HG03354 (cell line): ENCODE measurements around the gene THRB.
"Not testable (repeated sequence)": the region's sequence is repeated elsewhere in the genome, so short reads cannot be mapped to it uniquely, and the experiment has no call there.

ENCODE experiments used
- ATAC-seq: cut with Tn5 transposase; IDR thresholded peaks from one replicate; pipeline ENCODE4 v1.9.1; 2021; ENCODE audit warnings: mild to moderate bottlenecking; ENCODE audit not compliant: unreplicated experiment, poor library complexity, severe bottlenecking

The THRB gene

DNA sequence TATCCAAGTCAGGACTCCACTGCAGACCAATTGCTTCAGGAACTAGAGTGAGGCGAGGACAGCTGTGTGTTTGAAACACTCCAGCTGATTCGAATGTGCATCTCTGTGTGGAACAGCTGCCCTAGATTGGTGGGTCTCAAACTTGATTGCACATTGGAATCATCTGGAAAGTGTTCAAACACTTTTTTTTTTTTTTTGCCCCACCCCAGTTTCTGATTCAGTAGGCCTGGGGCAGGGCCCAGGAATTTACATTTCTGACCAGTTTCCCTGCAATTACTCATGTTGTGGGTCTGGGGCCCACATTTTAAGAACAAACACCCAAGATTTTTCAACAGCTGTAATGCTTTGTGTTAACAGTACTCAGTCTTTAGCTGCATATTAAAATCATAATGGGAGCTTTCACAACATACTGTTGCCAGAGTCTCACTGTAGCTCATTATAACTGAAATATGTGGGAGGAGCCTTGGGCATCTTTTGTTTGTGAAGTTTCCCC lies 392.9 kb downstream of the THRB start:
- no peak for ATAC-seq

DNA sequence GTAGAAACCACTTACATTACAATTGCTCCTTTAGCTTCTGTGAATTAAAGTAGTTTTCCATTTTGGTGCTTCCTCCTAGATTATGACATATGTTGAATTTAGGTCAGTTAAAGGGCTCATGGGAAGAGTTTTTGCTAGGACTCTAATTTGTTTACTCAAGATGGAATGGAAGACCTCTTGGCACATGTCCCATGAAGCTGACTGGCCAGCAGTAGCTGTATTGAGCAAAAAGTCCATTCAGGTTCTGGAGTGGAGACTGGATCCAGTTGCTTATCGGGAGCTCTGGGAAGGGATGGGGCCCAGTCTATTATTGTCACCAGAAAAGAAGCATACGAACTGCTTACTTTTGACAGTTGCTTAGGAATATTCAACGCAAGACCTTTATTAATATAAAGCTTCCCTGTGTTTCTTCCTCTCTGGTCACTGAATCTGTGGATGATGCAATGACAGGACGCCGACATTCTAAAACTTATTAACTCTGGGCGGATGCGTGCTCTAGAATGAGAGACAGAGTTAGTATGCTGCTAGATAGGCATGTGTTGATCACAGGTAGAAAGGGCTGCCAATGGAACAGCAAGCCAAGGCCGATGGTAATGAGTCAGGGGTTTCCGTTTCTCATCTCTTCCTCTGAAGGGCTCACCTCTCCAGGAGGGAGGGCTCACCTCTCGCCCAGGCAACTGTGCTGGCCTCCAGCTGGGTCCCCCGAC lies 393.8 kb downstream of the THRB start:
- ATAC-seq: no peak

- no peak for ATAC-seq
Observed at GRCh38 chr3:24096695-24097290, 397.9 kb downstream of the THRB start.

- ATAC-seq: no peak
Observed at GRCh38 chr3:24096271-24096670, 398.4 kb downstream of the THRB start.

DNA sequence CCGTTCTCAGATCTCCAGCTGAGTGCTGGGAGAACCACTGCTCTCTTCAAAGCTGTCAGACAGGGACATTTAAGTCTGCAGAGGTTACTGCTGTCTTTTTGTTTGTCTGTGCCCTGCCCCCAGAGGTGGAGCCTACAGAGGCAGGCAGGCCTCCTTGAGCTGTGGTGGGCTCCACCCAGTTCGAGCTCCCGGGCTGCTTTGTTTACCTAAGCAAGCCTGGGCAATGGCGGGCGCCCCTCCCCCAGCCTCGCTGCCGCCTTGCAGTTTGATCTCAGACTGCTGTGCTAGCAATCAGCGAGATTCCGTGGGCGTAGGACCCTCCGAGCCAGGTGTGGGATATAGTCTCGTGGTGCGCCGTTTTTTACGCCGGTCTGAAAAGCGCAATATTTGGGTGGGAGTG lies 399.8 kb downstream of the THRB start:
- ATAC-seq: not testable (repeated sequence)

GRCh38 chr3:24088782-24089181 lies 405.9 kb downstream of the THRB start:
- peak; percentile 86 for ATAC-seq

DNA sequence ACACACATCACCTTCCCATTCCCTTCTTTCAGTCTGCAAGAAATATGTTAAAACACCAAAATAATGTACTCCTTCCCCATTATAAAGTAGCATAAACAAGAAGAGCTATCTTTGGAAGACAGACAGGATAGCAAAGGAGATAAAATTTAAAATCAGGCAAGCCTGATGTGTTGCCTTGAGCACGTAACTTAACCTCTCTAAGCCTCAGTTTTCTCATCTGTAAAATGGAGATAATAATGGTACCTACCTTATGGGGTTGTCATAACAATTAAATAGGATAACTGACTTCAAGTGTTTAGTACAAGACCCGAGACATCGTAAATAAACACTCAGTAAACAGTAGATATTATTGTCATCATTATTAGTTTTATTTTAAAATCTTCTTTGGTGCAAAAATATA lies 407.2 kb downstream of the THRB start:
- no peak for ATAC-seq

- ATAC-seq: no peak
Observed at GRCh38 chr3:24086617-24087404, 407.8 kb downstream of the THRB start.

DNA sequence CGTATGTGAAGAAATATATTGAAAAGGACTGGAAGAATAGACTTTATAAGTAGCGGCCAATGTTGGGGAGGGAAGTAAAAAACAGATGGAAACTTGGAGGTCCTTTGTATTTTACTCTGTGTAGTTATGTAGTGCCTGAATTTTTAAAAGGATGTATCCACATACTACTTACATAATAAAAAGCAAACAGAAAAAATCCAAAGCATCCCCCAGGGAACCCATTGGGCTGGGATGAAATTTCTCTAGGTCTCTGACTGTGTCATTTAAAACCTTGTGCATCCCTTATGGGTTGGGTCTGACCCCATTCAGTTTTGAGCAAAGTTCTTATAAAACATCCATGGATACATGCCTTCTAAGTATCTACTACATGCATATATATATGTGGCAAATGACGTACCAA lies 408.4 kb downstream of the THRB start:
- no peak for ATAC-seq

- ATAC-seq: no peak
Observed at GRCh38 chr3:24072193-24072592, 422.5 kb downstream of the THRB start.

DNA sequence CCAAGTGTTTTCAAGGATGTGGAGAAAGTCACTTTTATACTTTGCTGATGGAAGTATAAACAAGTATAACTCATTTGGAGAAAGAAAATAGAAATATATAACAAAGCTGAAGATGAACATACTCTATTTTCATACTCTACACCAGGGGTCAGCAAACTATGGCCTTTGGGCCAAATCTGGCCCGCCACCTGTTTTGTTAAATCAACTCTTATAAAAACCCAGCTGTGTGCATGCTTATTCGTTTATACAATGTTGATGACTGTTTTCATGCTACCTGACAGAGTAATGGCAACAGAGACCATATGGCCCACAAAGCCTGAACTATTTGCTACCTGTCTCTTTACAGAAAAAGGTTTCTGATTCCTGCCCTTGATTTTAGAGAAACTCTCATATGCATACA lies 425.6 kb downstream of the THRB start:
- no peak for ATAC-seq

DNA sequence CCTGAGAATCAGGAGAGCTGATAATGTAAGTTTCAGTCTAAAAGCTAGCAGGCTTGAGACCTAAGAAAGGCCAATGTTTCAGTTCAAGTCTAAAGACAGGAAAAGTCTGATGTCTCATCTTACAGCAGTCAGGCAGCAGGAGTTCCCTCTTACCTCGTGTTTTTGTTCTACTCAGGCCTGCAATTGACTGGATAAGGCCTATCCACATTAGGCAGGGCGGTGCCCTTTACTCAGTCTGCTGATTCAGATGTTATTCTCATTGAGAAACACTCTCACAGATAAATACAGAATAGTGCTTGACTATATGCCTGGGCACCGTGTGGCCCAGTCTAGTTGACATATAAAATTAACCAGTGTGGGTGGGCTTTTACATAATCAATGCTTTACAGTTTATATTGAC lies 427.2 kb downstream of the THRB start:
- ATAC-seq: no peak
